Activated CD4-positive, alpha-beta T cell treated with anti-CD3 and anti-CD28 coated beads, Interleukin-10, Interleukin-2, amounts not matched to agents 100 ng/mL and 50 ng/mL, durations not matched to agents 16 hours and 8 hours (primary cell): Measurements from ENCODE around the gene KRT81.
"Not testable (repeated sequence)": the region's sequence is repeated elsewhere in the genome, so short reads cannot be mapped to it uniquely, and the experiment has no call there.

Experiments
- DNase-seq: peaks from one replicate; pipeline ENCODE4 v3.0.0-alpha.2; 2020

KRT81 gene

GRCh38 chr12:52251367-52252051 lies 39.8 kb downstream of the KRT81 start:
- DNase-seq: peak; percentile 72

- DNase-seq: no peak
Measured at GRCh38 chr12:52250048-52250990, 41.0 kb downstream of the KRT81 start.

GRCh38 chr12:52249511-52250047 lies 41.8 kb downstream of the KRT81 start:
- no peak for DNase-seq

- no peak for DNase-seq
Measured at GRCh38 chr12:52248541-52249461, 42.5 kb downstream of the KRT81 start.

- DNase-seq: no peak
Measured at GRCh38 chr12:52247622-52248540, 43.5 kb downstream of the KRT81 start.

- peak; percentile 59 for DNase-seq
Measured at GRCh38 chr12:52246720-52247621, 44.4 kb downstream of the KRT81 start.

GRCh38 chr12:52245962-52246569 lies 45.3 kb downstream of the KRT81 start:
- DNase-seq: no peak

- no peak for DNase-seq
Measured at GRCh38 chr12:52245259-52245961, 45.9 kb downstream of the KRT81 start.

- DNase-seq: no peak
Measured at GRCh38 chr12:52244615-52244994, 46.7 kb downstream of the KRT81 start.

- peak; percentile 83 for DNase-seq
Measured at GRCh38 chr12:52243856-52244614, 47.3 kb downstream of the KRT81 start.

- no peak for DNase-seq
Measured at GRCh38 chr12:52243259-52243855, 48.0 kb downstream of the KRT81 start.

- DNase-seq: no peak
Measured at GRCh38 chr12:52242442-52243258, 48.7 kb downstream of the KRT81 start.

GRCh38 chr12:52241205-52241842 lies 50.0 kb downstream of the KRT81 start:
- DNase-seq: no peak

GRCh38 chr12:52240247-52240646 lies 51.1 kb downstream of the KRT81 start:
- DNase-seq: not testable (repeated sequence)

GRCh38 chr12:52239767-52240166 lies 51.6 kb downstream of the KRT81 start:
- DNase-seq: no peak

- no peak for DNase-seq
Measured at GRCh38 chr12:52238916-52239646, 52.3 kb downstream of the KRT81 start.
